ENCODE measurements around the gene SUCLG2. TPM values are rescaled to one million over a fixed set of nuclear protein-coding genes. Genes with fewer than 3 reads are reported as not detected.

Gene SUCLG2
- total and polyA plus RNA-seq, 12 donors: 28.3 to 122 (median 97.4) TPM

- Histone ChIP-seq H3K9me3 (no peaks in the 10 kb centered on the region), H3K4me1 (peaks cover 0 to 7% (median 0%) of the 10 kb centered on the region in 9 donors), H3K27ac (no peak overlapping the region), H3K4me3 (no peak overlapping the region), H3K27me3 (no peaks in the 10 kb centered on the region), H3K36me3 (peaks cover 0 to 16% (median 0%) of the 10 kb centered on the region in 9 donors)
- DNase-seq (no peak), ATAC-seq (no peak)
- TF ChIP-seq CTCF (IDR thresholded peaks at IDR 0.05): no peak
- 69 to 78% methylated on average over 2 of the region's 2 CpGs for WGBS, 2 donors
- intact Hi-C loops (cut with DNase I): no loop called here
Measured at GRCh38 chr3:67463656-67464055, 190.8 kb downstream of the SUCLG2 start.

GRCh38 chr3:67462187-67462586 is 192.2 kb downstream of the SUCLG2 start:
- peaks cover 0 to 16% (median 0%) of the 10 kb centered on the region in 9 donors for H3K36me3 ChIP-seq
- TF ChIP-seq CTCF (IDR thresholded peaks at IDR 0.05): no peak
- H3K9me3 ChIP-seq: no peaks in the 10 kb centered on the region
- H3K27ac ChIP-seq: no peak overlapping the region
- H3K4me3 ChIP-seq: no peak overlapping the region
- WGBS, 2 donors: 86 to 92% methylated on average over 5 of the region's 5 CpGs
- H3K27me3 ChIP-seq: no peaks in the 10 kb centered on the region
- peaks cover 0 to 7% (median 0%) of the 10 kb centered on the region in 9 donors for H3K4me1 ChIP-seq
- intact Hi-C loops (cut with DNase I): no loop called here
- DNase-seq: no peak
- ATAC-seq: no peak

GRCh38 chr3:67461667-67462142 is 192.7 kb downstream of the SUCLG2 start:
- WGBS, 2 donors: 54 to 69% methylated on average over 3 of the region's 3 CpGs
- no peak for ATAC-seq
- H3K4me1 ChIP-seq: peaks cover 0 to 7% (median 0%) of the 10 kb centered on the region in 9 donors
- peaks cover 0 to 12% (median 0%) of the 10 kb centered on the region in 9 donors for H3K36me3 ChIP-seq
- H3K9me3 ChIP-seq: no peaks in the 10 kb centered on the region
- intact Hi-C loops (cut with DNase I): no loop called here
- H3K4me3 ChIP-seq: no peak overlapping the region
- H3K27me3 ChIP-seq: no peaks in the 10 kb centered on the region
- no peak for DNase-seq
- H3K27ac ChIP-seq: no peak overlapping the region
- no peak for TF ChIP-seq CTCF (IDR thresholded peaks at IDR 0.05)

- no peaks in the 10 kb centered on the region for H3K9me3 ChIP-seq
- DNase-seq (no peak), ATAC-seq (no peak)
- peaks cover 0 to 6% (median 0%) of the 10 kb centered on the region in 9 donors for H3K36me3 ChIP-seq
- no peak overlapping the region for H3K27ac ChIP-seq
- H3K4me1 ChIP-seq: peaks cover 0 to 7% (median 0%) of the 10 kb centered on the region in 9 donors
- 92 to 94% methylated on average over 8 of the region's 8 CpGs for WGBS, 2 donors
- no peak overlapping the region for H3K4me3 ChIP-seq
- no peaks in the 10 kb centered on the region for H3K27me3 ChIP-seq
- TF ChIP-seq CTCF (IDR thresholded peaks at IDR 0.05): no peak
- intact Hi-C loops (cut with DNase I): no loop called here
Measured at GRCh38 chr3:67460841-67461510, 193.4 kb downstream of the SUCLG2 start.
